GM13976 (cell line): ENCODE measurements around the gene TSPAN1.

Source experiments
- DNase-seq: peaks from one replicate; pipeline ENCODE4 v3.0.0; 2012; ENCODE audit warnings: low spot score
- CTCF ChIP-seq: IDR thresholded peaks from 2 replicates; pipeline ENCODE4 v1.5.1; 2012; ENCODE audit warnings: borderline replicate concordance, mild to moderate bottlenecking; ENCODE audit not compliant: insufficient read depth; ENCODE audit errors: extremely low read depth, missing control alignments, control extremely low read depth
- in situ Hi-C: fragments of 300-500 bp; cut with MboI; formaldehyde crosslinking; loops from one replicate; pipeline ENCODE4 v1.12.0; 2022; ENCODE audit warnings: low sequenced_read_pairs, mixed read lengths, inconsistent platforms; ENCODE audit not compliant: unreplicated experiment

The TSPAN1 gene

GRCh38 chr1:46148318-46148717 lies 26.6 kb upstream of the TSPAN1 start:
- no peak for DNase-seq
- no peak for TF ChIP-seq CTCF
- in situ Hi-C loops = no loop called here

GRCh38 chr1:46150085-46150484 lies 24.8 kb upstream of the TSPAN1 start:
- DNase-seq = no peak
- in situ Hi-C loops = no loop called here
- no peak for TF ChIP-seq CTCF

- DNase-seq = no peak
- no peak for TF ChIP-seq CTCF
- in situ Hi-C loops = no loop called here
Measured at GRCh38 chr1:46152016-46152415, 22.9 kb upstream of the TSPAN1 start.

- in situ Hi-C loops = no loop called here
Measured at GRCh38 chr1:46153228-46153627, 21.7 kb upstream of the TSPAN1 start.

GRCh38 chr1:46153732-46154131 lies 21.2 kb upstream of the TSPAN1 start:
- in situ Hi-C loops = no loop called here
- DNase-seq = no peak
- TF ChIP-seq CTCF = no peak

More at GRCh38 chr1:46153228-46153627, 21.7 kb upstream of the TSPAN1 start:
- TF ChIP-seq CTCF = no peak
- DNase-seq = no peak

GRCh38 chr1:46157916-46158311 lies 17.0 kb upstream of the TSPAN1 start:
- no peak for DNase-seq
- in situ Hi-C loops = no loop called here
- TF ChIP-seq CTCF = no peak
